CD1c-positive myeloid dendritic cell (primary cell): ENCODE results near the gene IL10.
"Not testable (repeated sequence)": the region's sequence is repeated elsewhere in the genome, so short reads cannot be mapped to it uniquely, and the experiment has no call there.

ENCODE experiments used
- DNase-seq: peaks from one replicate; pipeline ENCODE4 v3.0.0-alpha.2; 2016; ENCODE audit errors: extremely low spot score

IL10 gene

GRCh38 chr1:206765771-206766170 lies 6.5 kb downstream of the IL10 start:
- not testable (repeated sequence) for DNase-seq

- DNase-seq: not testable (repeated sequence)
Observed at GRCh38 chr1:206762741-206763364, 9.4 kb downstream of the IL10 start.

- DNase-seq: no peak
Observed at GRCh38 chr1:206761159-206761768, 11.0 kb downstream of the IL10 start.

- no peak for DNase-seq
Observed at GRCh38 chr1:206760590-206760989, 11.7 kb downstream of the IL10 start.

- DNase-seq: no peak
Observed at GRCh38 chr1:206757524-206758266, 14.6 kb downstream of the IL10 start.

GRCh38 chr1:206754011-206754410 lies 18.3 kb downstream of the IL10 start:
- no peak for DNase-seq

- peak; percentile 68 for DNase-seq
Observed at GRCh38 chr1:206753141-206753540, 19.2 kb downstream of the IL10 start.

GRCh38 chr1:206752481-206752880 lies 19.8 kb downstream of the IL10 start:
- DNase-seq: no peak

- DNase-seq: no peak
Observed at GRCh38 chr1:206751891-206752290, 20.4 kb downstream of the IL10 start.

- DNase-seq: no peak
Observed at GRCh38 chr1:206748348-206749030, 23.8 kb downstream of the IL10 start.

GRCh38 chr1:206745301-206745700 lies 27.0 kb downstream of the IL10 start:
- no peak for DNase-seq

- DNase-seq: peak; percentile 41
Observed at GRCh38 chr1:206744683-206745082, 27.6 kb downstream of the IL10 start.

GRCh38 chr1:206742719-206743383 lies 29.4 kb downstream of the IL10 start:
- no peak for DNase-seq

GRCh38 chr1:206741142-206741701 lies 31.1 kb downstream of the IL10 start:
- DNase-seq: no peak

- peak; percentile 83 for DNase-seq
Observed at GRCh38 chr1:206739411-206740076, 32.8 kb downstream of the IL10 start.

GRCh38 chr1:206738370-206739366 lies 33.6 kb downstream of the IL10 start:
- no peak for DNase-seq

- no peak for DNase-seq
Observed at GRCh38 chr1:206737729-206738201, 34.5 kb downstream of the IL10 start.

GRCh38 chr1:206736878-206737728 lies 35.2 kb downstream of the IL10 start:
- DNase-seq: no peak
